GM19455 (cell line): ENCODE data around the gene NPHP4.
"Not testable (repeated sequence)": the region's sequence is repeated elsewhere in the genome, so short reads cannot be mapped to it uniquely, and the experiment has no call there.

ENCODE experiments used
- ATAC-seq: cut with Tn5 transposase; IDR thresholded peaks from one replicate; pipeline ENCODE4 v1.9.1; 2021; ENCODE audit not compliant: unreplicated experiment

The NPHP4 gene

GRCh38 chr1:6024376-6024775, 32.2 kb upstream of the NPHP4 start:
- no peak for ATAC-seq

- no peak for ATAC-seq
These were observed 31.1 kb upstream of the NPHP4 start for GRCh38 chr1:6023346-6023745.

- no peak for ATAC-seq
These were observed 30.0 kb upstream of the NPHP4 start for GRCh38 chr1:6022193-6022592.

GRCh38 chr1:6019166-6019845, 27.1 kb upstream of the NPHP4 start:
- no peak for ATAC-seq

- ATAC-seq, result not testable (repeated sequence)
These were observed 25.4 kb upstream of the NPHP4 start for GRCh38 chr1:6017654-6018053.

GRCh38 chr1:6016191-6016865, 24.1 kb upstream of the NPHP4 start:
- ATAC-seq, result no peak

- ATAC-seq, result no peak
These were observed 22.1 kb upstream of the NPHP4 start for GRCh38 chr1:6014130-6014999.

GRCh38 chr1:6013491-6013890, 21.3 kb upstream of the NPHP4 start:
- ATAC-seq, result no peak

- ATAC-seq, result no peak
These were observed 20.5 kb upstream of the NPHP4 start for GRCh38 chr1:6012529-6013318.

GRCh38 chr1:6011946-6012258, 19.7 kb upstream of the NPHP4 start:
- no peak for ATAC-seq

- ATAC-seq, result no peak
These were observed 19.1 kb upstream of the NPHP4 start for GRCh38 chr1:6011161-6011945.

GRCh38 chr1:6010554-6010953, 18.3 kb upstream of the NPHP4 start:
- ATAC-seq, result no peak

GRCh38 chr1:6009120-6010040, 17.2 kb upstream of the NPHP4 start:
- ATAC-seq, result no peak

GRCh38 chr1:6008696-6009095, 16.5 kb upstream of the NPHP4 start:
- ATAC-seq, result no peak

GRCh38 chr1:6008084-6008415, 15.8 kb upstream of the NPHP4 start:
- no peak for ATAC-seq

GRCh38 chr1:6007318-6008083, 15.3 kb upstream of the NPHP4 start:
- ATAC-seq, result no peak

- no peak for ATAC-seq
These were observed 14.7 kb upstream of the NPHP4 start for GRCh38 chr1:6006882-6007281.

- ATAC-seq, result no peak
These were observed 13.2 kb upstream of the NPHP4 start for GRCh38 chr1:6005276-6005917.
